Esophagus muscularis mucosa (tissue), 4 donors: ENCODE results near the gene SSTR4. TPM values are rescaled to one million over a fixed set of nuclear protein-coding genes. Genes with fewer than 3 reads are reported as not detected.
A peak's percentile ranks its signal among the peaks of the same experiment; 100 is the strongest.

Experiments
- DNase-seq: peaks from one replicate; pipeline ENCODE4 v3.0.0-alpha.2; 2017; ENCODE audit errors: extremely low spot score
- H3K27ac ChIP-seq, 4 donors: fragments of 200-600 bp; sonication (generic); replicated peaks in 1 of 4; 1 replicate in 3 of 4; 2 replicates in 1 of 4; pipeline ENCODE4 v1.5.1; 2016 to 2019; ENCODE audit warnings: mild to moderate bottlenecking in 1 of 4
- H3K27me3 ChIP-seq, 4 donors: fragments of 200-600 bp; sonication (generic); one replicate each; pipeline versions ENCODE4 v1.5.1 to v1.6.0; 2016 to 2019
- H3K36me3 ChIP-seq, 4 donors: fragments of 200-600 bp; sonication (generic); one replicate each; pipeline ENCODE4 v1.5.1; 2016 to 2019
- H3K4me1 ChIP-seq, 4 donors: fragments of 200-600 bp; sonication (generic); one replicate each; pipeline ENCODE4 v1.5.1; 2016 to 2019
- H3K4me3 ChIP-seq, 4 donors: fragments of 200-600 bp; sonication (generic); 1 replicate in 2 of 4; 2 replicates in 2 of 4; pipeline ENCODE4 v1.5.1; 2016 to 2019; ENCODE audit warnings: mild to moderate bottlenecking in 4 of 4, moderate library complexity in 1 of 4
- H3K9me3 ChIP-seq, 4 donors: fragments of 200-600 bp; sonication (generic); 1 replicate in 3 of 4; 2 replicates in 1 of 4; pipeline ENCODE4 v1.5.1; 2016 to 2019
- EP300 ChIP-seq: sonication (generic); formaldehyde crosslinking; IDR thresholded peaks from one replicate; pipeline ENCODE4 v1.6.1; 2017; ENCODE audit warnings: antibody characterized with exemption
- POLR2A ChIP-seq: fragments of 450-650 bp; IDR thresholded peaks from one replicate; pipeline ENCODE4 v1.6.1; 2017; ENCODE audit warnings: antibody characterized with exemption, moderate library complexity, mild to moderate bottlenecking, low read depth
- POLR2AphosphoS5 ChIP-seq, 2 donors: sonication (generic); formaldehyde crosslinking; IDR thresholded peaks; one replicate each; pipeline ENCODE4 v1.6.1; 2017; ENCODE audit warnings: antibody characterized with exemption in 2 of 2
- WGBS: methylation state at CpG from one replicate; pipeline ENCODE4 v1.1.5; 2018; 5-methylcytosine and 5-hydroxymethylcytosine counted together
- intact Hi-C: fragments of 100-400 bp; cut with DNase I; formaldehyde crosslinking; loops from one replicate; pipeline ENCODE4 v1.15.1; 2023
- total RNA-seq, 4 donors: library from RNA; depleted of rRNA; stranded (reverse); fragments of >200 nt; gene quantifications; one replicate each; pipeline versions ENCODE4 v1.1.0 to v1.2.1, GENCODE V29; 2016
- TF ChIP-seq, protein P1 (sequence below), 3 experiments: fragments of 200-600 bp in 2 of 3; fragments of 450-650 bp in 1 of 3; sonication (generic) in 2 of 3; IDR thresholded peaks; one replicate each; pipeline ENCODE4 v1.5.1; 2017 to 2019; ENCODE audit warnings: antibody characterized with exemption in 3 of 3, mild to moderate bottlenecking in 2 of 3, moderate library complexity in 1 of 3

The SSTR4 gene
- total RNA-seq, 4 donors from 2014 or later: not detected

- intact Hi-C loops: loop anchor here (10.0 kb wide), 1 partner anchor 295 kb away; no protein-coding TSS in a partner anchor
- WGBS: 0% methylated on average over 18 of the region's 48 CpGs
Measured at GRCh38 chr20:23050076-23050838, 15.1 kb downstream of the SSTR4 start.

GRCh38 chr20:23050847-23051627, 15.9 kb downstream of the SSTR4 start:
- Histone ChIP-seq H3K27ac (peak overlapping the region; percentile 69 to 85 (median 82)), H3K27me3 (peaks cover 0 to 56% (median 12%) of the 10 kb centered on the region in 4 donors), H3K4me1 (peaks cover 16 to 53% (median 45%) of the 10 kb centered on the region in 4 donors), H3K9me3 (no peaks in the 10 kb centered on the region), H3K36me3 (peaks cover 0 to 5% (median 0%) of the 10 kb centered on the region in 4 donors), H3K4me3 (peak overlapping the region; percentile 56 to 65 (median 60))
- 29% methylated on average over 38 of the region's 46 CpGs for WGBS
- peak; percentile 45 to 47 for TF ChIP-seq POLR2AphosphoS5 (IDR thresholded peaks at IDR 0.05)
- TF ChIP-seq POLR2A: no peak
- TF ChIP-seq, protein P1, sequence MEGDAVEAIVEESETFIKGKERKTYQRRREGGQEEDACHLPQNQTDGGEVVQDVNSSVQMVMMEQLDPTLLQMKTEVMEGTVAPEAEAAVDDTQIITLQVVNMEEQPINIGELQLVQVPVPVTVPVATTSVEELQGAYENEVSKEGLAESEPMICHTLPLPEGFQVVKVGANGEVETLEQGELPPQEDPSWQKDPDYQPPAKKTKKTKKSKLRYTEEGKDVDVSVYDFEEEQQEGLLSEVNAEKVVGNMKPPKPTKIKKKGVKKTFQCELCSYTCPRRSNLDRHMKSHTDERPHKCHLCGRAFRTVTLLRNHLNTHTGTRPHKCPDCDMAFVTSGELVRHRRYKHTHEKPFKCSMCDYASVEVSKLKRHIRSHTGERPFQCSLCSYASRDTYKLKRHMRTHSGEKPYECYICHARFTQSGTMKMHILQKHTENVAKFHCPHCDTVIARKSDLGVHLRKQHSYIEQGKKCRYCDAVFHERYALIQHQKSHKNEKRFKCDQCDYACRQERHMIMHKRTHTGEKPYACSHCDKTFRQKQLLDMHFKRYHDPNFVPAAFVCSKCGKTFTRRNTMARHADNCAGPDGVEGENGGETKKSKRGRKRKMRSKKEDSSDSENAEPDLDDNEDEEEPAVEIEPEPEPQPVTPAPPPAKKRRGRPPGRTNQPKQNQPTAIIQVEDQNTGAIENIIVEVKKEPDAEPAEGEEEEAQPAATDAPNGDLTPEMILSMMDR (IDR thresholded peaks at IDR 0.05): peak; percentile 50 to 54 (median 52)
- no peak for TF ChIP-seq EP300
- intact Hi-C loops: loop anchor here (10.0 kb wide), 1 partner anchor 294 kb away; no protein-coding TSS in a partner anchor
- DNase-seq: no peak

More at GRCh38 chr20:23050076-23050838, 15.1 kb downstream of the SSTR4 start:
- no peak for TF ChIP-seq POLR2AphosphoS5 (IDR thresholded peaks at IDR 0.05)
- TF ChIP-seq, protein P1 (IDR thresholded peaks at IDR 0.05): no peak
- no peak for TF ChIP-seq EP300
- no peak for TF ChIP-seq POLR2A
- peak overlapping the region; percentile 56 to 65 (median 60) for H3K4me3 ChIP-seq
- H3K9me3 ChIP-seq: no peaks in the 10 kb centered on the region
- no peak for DNase-seq
- peaks cover 0 to 13% (median 0%) of the 10 kb centered on the region in 4 donors for H3K36me3 ChIP-seq
- H3K27ac ChIP-seq: peak overlapping the region; percentile 69 to 85 (median 82)
- peaks cover 24 to 60% (median 45%) of the 10 kb centered on the region in 4 donors for H3K4me1 ChIP-seq
- peaks cover 0 to 64% (median 12%) of the 10 kb centered on the region in 4 donors for H3K27me3 ChIP-seq

DNA sequence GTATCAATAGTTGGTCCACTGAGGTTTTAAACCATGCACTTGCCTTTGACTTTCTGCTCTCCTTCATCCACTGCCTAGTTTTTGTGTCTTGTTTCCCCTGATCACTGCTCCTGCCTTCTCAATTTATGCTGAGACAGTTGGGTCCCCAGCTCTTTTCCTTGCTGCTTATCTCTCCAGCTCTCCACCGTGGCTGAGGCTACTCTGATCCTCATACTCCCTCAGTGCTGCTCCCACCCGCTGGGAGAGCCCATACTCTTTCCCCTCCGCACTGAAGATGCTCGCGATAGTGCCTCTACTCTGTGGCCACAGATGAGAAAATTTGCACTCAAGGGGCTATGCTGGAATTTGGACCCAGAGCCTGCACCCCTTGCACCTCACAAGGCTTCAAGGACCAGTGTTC, 17.8 kb downstream of the SSTR4 start:
- intact Hi-C loops: loop anchor here (10.0 kb wide), 1 partner anchor 292 kb away; no protein-coding TSS in a partner anchor
- 94% methylated on average over 5 of the region's 5 CpGs for WGBS

DNA sequence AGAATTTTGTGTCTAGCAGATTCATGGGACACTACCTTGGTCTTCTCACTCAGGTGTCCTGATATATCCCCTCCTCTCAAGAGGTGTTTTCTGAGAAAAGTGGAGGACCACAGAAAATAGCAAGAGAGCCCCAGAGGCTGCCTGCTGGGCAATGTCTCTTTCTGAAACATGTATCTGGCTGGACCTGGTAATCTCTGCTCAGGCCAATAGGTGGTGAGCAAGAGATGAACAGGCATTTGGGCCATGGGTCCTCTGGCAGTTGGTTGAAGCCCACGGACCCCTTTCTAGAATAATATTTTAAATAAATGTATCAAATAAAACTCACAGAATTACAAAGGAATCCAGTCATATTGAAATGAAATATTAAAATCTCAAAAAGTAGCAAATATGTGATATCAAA, 23.1 kb downstream of the SSTR4 start:
- intact Hi-C loops: loop anchor here (10.0 kb wide), 1 partner anchor 287 kb away; no protein-coding TSS in a partner anchor
- no peaks in the 10 kb centered on the region for H3K36me3 ChIP-seq
- WGBS: 77% methylated on average over 1 of the region's 1 CpG
- H3K27ac ChIP-seq: no peak overlapping the region
- peaks cover 0 to 5% (median 0%) of the 10 kb centered on the region in 4 donors for H3K9me3 ChIP-seq
- H3K27me3 ChIP-seq: no peaks in the 10 kb centered on the region
- H3K4me1 ChIP-seq: peaks cover 30 to 46% (median 38%) of the 10 kb centered on the region in 4 donors
- H3K4me3 ChIP-seq: no peak overlapping the region
- TF ChIP-seq POLR2AphosphoS5 (IDR thresholded peaks at IDR 0.05): no peak
- no peak for TF ChIP-seq POLR2A
- TF ChIP-seq, protein P1 (IDR thresholded peaks at IDR 0.05): no peak
- no peak for TF ChIP-seq EP300
- DNase-seq: no peak

More for the DNA sequence above, 17.8 kb downstream of the SSTR4 start:
- no peak overlapping the region for H3K4me3 ChIP-seq
- no peak for TF ChIP-seq POLR2A
- TF ChIP-seq POLR2AphosphoS5 (IDR thresholded peaks at IDR 0.05): no peak
- TF ChIP-seq, protein P1 (IDR thresholded peaks at IDR 0.05): no peak
- peaks cover 0 to 5% (median 0%) of the 10 kb centered on the region in 4 donors for H3K9me3 ChIP-seq
- H3K36me3 ChIP-seq: no peaks in the 10 kb centered on the region
- no peak overlapping the region for H3K27ac ChIP-seq
- peaks cover 0 to 38% (median 2%) of the 10 kb centered on the region in 4 donors for H3K27me3 ChIP-seq
- H3K4me1 ChIP-seq: peaks cover 16 to 39% (median 37%) of the 10 kb centered on the region in 4 donors
- DNase-seq: no peak
